Esophagus squamous epithelium (tissue), 5 donors: ENCODE data around the gene ORAI1. TPM values are rescaled to one million over a fixed set of nuclear protein-coding genes. Genes with fewer than 3 reads are reported as not detected.
A peak's percentile ranks its signal among the peaks of the same experiment; 100 is the strongest.

Experiments
- DNase-seq: peaks from one replicate; lab custom pipeline; 2025; lab: John Stamatoyannopoulos, UW
- H3K27ac ChIP-seq, 4 donors: fragments of 200-600 bp; sonication (generic); one replicate each; pipeline ENCODE4 v1.5.1; 2016 to 2019; ENCODE audit warnings: mild to moderate bottlenecking in 1 of 4
- H3K27me3 ChIP-seq, 4 donors: fragments of 200-600 bp; sonication (generic); 1 replicate in 3 of 4; 2 replicates in 1 of 4; pipeline versions ENCODE4 v1.5.1 to v1.6.0; 2017 to 2021; ENCODE audit warnings: antibody characterized with exemption in 1 of 4
- H3K36me3 ChIP-seq, 3 donors: fragments of 200-600 bp; sonication (generic); one replicate each; pipeline ENCODE4 v1.5.1; 2016 to 2019
- H3K4me1 ChIP-seq, 3 donors: fragments of 200-600 bp; sonication (generic); one replicate each; pipeline ENCODE4 v1.5.1; 2017 to 2019
- H3K4me3 ChIP-seq, 4 donors: fragments of 200-600 bp; sonication (generic); 1 replicate in 3 of 4; 2 replicates in 1 of 4; pipeline ENCODE4 v1.5.1; 2016 to 2019; ENCODE audit warnings: mild to moderate bottlenecking in 2 of 4, moderate library complexity in 1 of 4
- H3K9me3 ChIP-seq, 3 donors: fragments of 200-600 bp; sonication (generic); one replicate each; pipeline ENCODE4 v1.5.1; 2016 to 2019
- CTCF ChIP-seq, 6 experiments: fragments of 450-650 bp in 4 of 6; fragments of 200-600 bp in 2 of 6; sonication (generic) in 2 of 6; IDR thresholded peaks; one replicate each; pipeline ENCODE4 v1.5.1; 2016 to 2019; ENCODE audit warnings: antibody characterized with exemption in 6 of 6, mild to moderate bottlenecking in 4 of 6, moderate library complexity in 4 of 6
- POLR2A ChIP-seq, 4 donors: fragments of 450-650 bp; IDR thresholded peaks; one replicate each; pipeline ENCODE4 v1.6.1; 2017; ENCODE audit warnings: antibody characterized with exemption in 4 of 4, mild to moderate bottlenecking in 4 of 4, moderate library complexity in 3 of 4
- WGBS, 2 donors: methylation state at CpG; one replicate each; pipeline ENCODE4 v1.1.5; 2018; 5-methylcytosine and 5-hydroxymethylcytosine counted together
- intact Hi-C: fragments of 100-400 bp; cut with DNase I; formaldehyde crosslinking; loops from one replicate; pipeline ENCODE4 v1.15.0; 2022
- total RNA-seq, 4 donors: library from RNA; depleted of rRNA; stranded (reverse); fragments of >200 nt; gene quantifications; one replicate each; pipeline ENCODE4 v1.1.0, GENCODE V29; 2016
- donor health status: DM: yes; HTN: yes; CAD: no.

ORAI1 gene
- total RNA-seq, 4 donors from 2014 or later, result 4.4 to 7.9 (median 7.0) TPM

- TF ChIP-seq POLR2A (IDR thresholded peaks at IDR 0.05) (no peak), CTCF (IDR thresholded peaks at IDR 0.05) (no peak)
- no peak overlapping the region for H3K4me3 ChIP-seq
- H3K27ac ChIP-seq, result no peak overlapping the region
- intact Hi-C loops, result no loop called here
- no peaks in the 10 kb centered on the region for H3K9me3 ChIP-seq
- H3K4me1 ChIP-seq, result peaks cover 0 to 7% (median 0%) of the 10 kb centered on the region in 3 donors
- H3K36me3 ChIP-seq, result no peaks in the 10 kb centered on the region
- no peak for DNase-seq
- H3K27me3 ChIP-seq, result no peaks in the 10 kb centered on the region
- WGBS, 2 donors, result 70 to 84% methylated on average over 4 to 5 of the region's 5 CpGs
Observed at GRCh38 chr12:121618659-121619233, 7.6 kb upstream of the ORAI1 start.

GRCh38 chr12:121620333-121620891, 5.9 kb upstream of the ORAI1 start:
- no peaks in the 10 kb centered on the region for H3K27me3 ChIP-seq
- WGBS, 2 donors, result 65 to 82% methylated on average over 5 to 8 of the region's 8 CpGs
- TF ChIP-seq CTCF (IDR thresholded peaks at IDR 0.05) (no peak), POLR2A (IDR thresholded peaks at IDR 0.05) (no peak)
- intact Hi-C loops, result loop anchor here (10.0 kb wide), 1 partner anchor 54 kb away; no protein-coding TSS in a partner anchor
- no peaks in the 10 kb centered on the region for H3K36me3 ChIP-seq
- H3K4me3 ChIP-seq, result no peak overlapping the region
- H3K9me3 ChIP-seq, result no peaks in the 10 kb centered on the region
- no peak overlapping the region for H3K27ac ChIP-seq
- H3K4me1 ChIP-seq, result peaks cover 4 to 18% (median 5%) of the 10 kb centered on the region in 3 donors
- no peak for DNase-seq

- 3% methylated on average over 6 to 8 of the region's 53 CpGs for WGBS, 2 donors
- Histone ChIP-seq H3K4me3 (peak overlapping the region; percentile 48 to 95 (median 84)), H3K36me3 (no peaks in the 10 kb centered on the region), H3K4me1 (peaks cover 28 to 73% (median 48%) of the 10 kb centered on the region in 3 donors), H3K27me3 (no peaks in the 10 kb centered on the region), H3K9me3 (no peaks in the 10 kb centered on the region), H3K27ac (peak overlapping the region; percentile 84 to 97 (median 96))
- TF ChIP-seq POLR2A (IDR thresholded peaks at IDR 0.05) (peak in 1 of 4 donors; percentile 5), CTCF (IDR thresholded peaks at IDR 0.05) (no peak)
- no peak for DNase-seq
- intact Hi-C loops, result loop anchor here (5.0 to 10.0 kb wide), 2 partner anchors 48 to 75 kb away; no protein-coding TSS in a partner anchor
Observed at GRCh38 chr12:121626853-121627640, 717 bp downstream of the ORAI1 start.

GRCh38 chr12:121628037-121628436, 1.7 kb downstream of the ORAI1 start:
- DNase-seq, result no peak
- Histone ChIP-seq H3K27me3 (no peaks in the 10 kb centered on the region), H3K9me3 (no peaks in the 10 kb centered on the region), H3K27ac (peak overlapping the region; percentile 84 to 97 (median 96)), H3K4me3 (peak overlapping the region; percentile 48 to 95 (median 84)), H3K36me3 (no peaks in the 10 kb centered on the region), H3K4me1 (peaks cover 32 to 83% (median 52%) of the 10 kb centered on the region in 3 donors)
- TF ChIP-seq CTCF (IDR thresholded peaks at IDR 0.05) (no peak), POLR2A (IDR thresholded peaks at IDR 0.05) (no peak)
- WGBS, 2 donors, result 20 to 42% methylated on average over 1 to 3 of the region's 8 CpGs
- intact Hi-C loops, result loop anchor here (5.0 to 10.0 kb wide), 2 partner anchors 47 to 76 kb away; no protein-coding TSS in a partner anchor
